PC-3 (cell line): Measurements from ENCODE around the gene SMAD3.

Experiments used
- CTCF ChIP-seq: fragments of 300-600 bp; sonication (generic); conservative IDR thresholded peaks from 2 replicates; pipeline ENCODE4 v1.5.1; 2017; ENCODE audit warnings: antibody characterized with exemption, low read depth, mild to moderate bottlenecking, low read length
- EZH2 ChIP-seq: fragments of 300-600 bp; sonication (generic); IDR thresholded peaks from one replicate; pipeline ENCODE4 v1.6.1; 2017; ENCODE audit warnings: antibody characterized with exemption, mild to moderate bottlenecking, low read length; ENCODE audit not compliant: unreplicated experiment
- EZH2phosphoT487 ChIP-seq: fragments of 300-600 bp; sonication (generic); IDR thresholded peaks from 2 replicates; pipeline ENCODE4 v1.6.1; 2018; ENCODE audit warnings: mild to moderate bottlenecking, antibody characterized with exemption, low read length, borderline replicate concordance

DNA sequence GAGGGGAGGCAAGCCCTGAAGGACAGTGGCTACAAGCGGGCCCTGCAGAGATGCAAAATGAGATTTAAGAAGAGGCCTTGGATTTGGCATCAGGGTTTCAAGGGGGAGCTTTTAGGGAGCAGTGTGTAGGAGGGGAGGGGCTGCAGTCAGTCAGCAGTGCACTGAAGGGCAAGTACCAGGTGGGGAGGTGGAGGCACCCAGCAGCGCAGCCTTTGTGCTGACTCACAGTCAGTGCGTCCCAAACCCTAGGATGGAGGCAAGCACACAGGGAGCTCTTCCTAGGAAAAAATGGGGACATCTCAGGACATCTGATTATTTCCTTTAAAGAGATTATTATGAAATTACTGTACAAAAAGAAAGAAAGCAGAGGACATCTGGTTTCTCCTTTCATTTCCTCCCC, 109.0 kb downstream of the SMAD3 start:
- TF ChIP-seq CTCF (no peak), EZH2 (no peak), EZH2phosphoT487 (no peak)
